Liver (tissue), 9 donors: ENCODE results near the gene ADGRD1. TPM values are rescaled to one million over a fixed set of nuclear protein-coding genes. Genes with fewer than 3 reads are reported as not detected.

ENCODE experiments used
- DNase-seq: peaks from one replicate; pipeline ENCODE4 v3.0.0-alpha.2; 2017; ENCODE audit warnings: low spot score
- H3K27ac ChIP-seq, 2 donors: one replicate each; pipeline ENCODE4 v1.7.0; 2013; ENCODE audit warnings: inconsistent platforms in 2 of 2, low read length in 2 of 2, control low read depth in 1 of 2, low read depth in 1 of 2, mild to moderate bottlenecking in 1 of 2
- H3K27me3 ChIP-seq, 4 donors: one replicate each; pipeline versions ENCODE4 v1.6.1 to v1.7.0; 2013; ENCODE audit warnings: low read length in 3 of 4, inconsistent platforms in 1 of 4, mild to moderate bottlenecking in 1 of 4, moderate library complexity in 1 of 4; ENCODE audit not compliant: control insufficient read depth in 4 of 4, insufficient read depth in 4 of 4
- H3K36me3 ChIP-seq, 4 donors: one replicate each; pipeline versions ENCODE4 v1.6.1 to v1.7.0; 2013; ENCODE audit warnings: low read length in 3 of 4, mild to moderate bottlenecking in 3 of 4, low read depth in 1 of 4, moderate library complexity in 1 of 4; ENCODE audit not compliant: control insufficient read depth in 4 of 4, insufficient read depth in 3 of 4
- H3K4me1 ChIP-seq, 4 donors: one replicate each; pipeline versions ENCODE4 v1.6.1 to v1.7.0; 2013; ENCODE audit warnings: low read length in 3 of 4, mild to moderate bottlenecking in 3 of 4, moderate library complexity in 1 of 4; ENCODE audit not compliant: control insufficient read depth in 4 of 4, insufficient read depth in 4 of 4
- H3K4me3 ChIP-seq, 3 donors: one replicate each; pipeline versions ENCODE4 v1.6.1 to v1.7.0; 2013; ENCODE audit warnings: low read length in 3 of 3, control low read depth in 1 of 3, low read depth in 1 of 3, mild to moderate bottlenecking in 1 of 3
- H3K9ac ChIP-seq, 2 donors: one replicate each; pipeline ENCODE4 v1.7.0; 2013; ENCODE audit warnings: low read length in 2 of 2, mild to moderate bottlenecking in 2 of 2, moderate library complexity in 2 of 2, control low read depth in 1 of 2, low read depth in 1 of 2
- H3K9me3 ChIP-seq, 4 donors: one replicate each; pipeline versions ENCODE4 v1.6.1 to v1.7.0; 2013; ENCODE audit warnings: low read length in 3 of 4; ENCODE audit not compliant: control insufficient read depth in 4 of 4
- CTCF ChIP-seq: fragments of 150-350 bp; IDR thresholded peaks from 2 replicates; pipeline ENCODE4 v1.5.1; 2017; ENCODE audit warnings: improper control_type of control experiment, low read depth, low read length; ENCODE audit not compliant: missing input control
- EGR1 ChIP-seq, 2 donors: IDR thresholded peaks; 2 replicates each; pipeline ENCODE4 v1.6.1; 2016 to 2018; ENCODE audit warnings: antibody characterized with exemption in 2 of 2, low read depth in 2 of 2
- HNF4A ChIP-seq, 2 donors: conservative IDR thresholded peaks; 2 replicates each; pipeline ENCODE4 v1.6.1; 2016; ENCODE audit warnings: antibody characterized with exemption in 2 of 2, mild to moderate bottlenecking in 2 of 2
- JUND ChIP-seq, 2 donors: IDR thresholded peaks; 2 replicates each; pipeline ENCODE4 v1.6.1; 2016; ENCODE audit warnings: antibody characterized with exemption in 2 of 2
- NR2F2 ChIP-seq: IDR thresholded peaks from 2 replicates; pipeline ENCODE4 v1.6.1; 2016; ENCODE audit warnings: antibody characterized with exemption
- RAD21 ChIP-seq, 2 donors: IDR thresholded peaks; 2 replicates each; pipeline ENCODE4 v1.6.1; 2016; ENCODE audit warnings: antibody characterized with exemption in 2 of 2, mild to moderate bottlenecking in 2 of 2
- REST ChIP-seq: IDR thresholded peaks from 2 replicates; pipeline ENCODE4 v1.6.1; 2016; ENCODE audit warnings: antibody characterized with exemption, mild to moderate bottlenecking
- RXRA ChIP-seq, 2 donors: IDR thresholded peaks; 2 replicates each; pipeline ENCODE4 v1.6.1; 2017 to 2018; ENCODE audit warnings: antibody characterized with exemption in 2 of 2, mild to moderate bottlenecking in 1 of 2
- SP1 ChIP-seq: IDR thresholded peaks from 2 replicates; pipeline ENCODE4 v1.6.1; 2018; ENCODE audit warnings: antibody characterized with exemption, mild to moderate bottlenecking
- TAF1 ChIP-seq: conservative IDR thresholded peaks from 2 replicates; pipeline ENCODE4 v1.6.1; 2016; ENCODE audit warnings: antibody characterized with exemption, mild to moderate bottlenecking
- WGBS: extraction: QIAGEN DNeasy Blood & Tissue Kit; methylation state at CpG from one replicate; pipeline ENCODE4 v1.1.7; 2013; 5-methylcytosine and 5-hydroxymethylcytosine counted together
- polyA plus RNA-seq, 2 donors: library from polyadenylated mRNA; stranded (reverse) in 1 of 2; unstranded in 1 of 2; fragments of 200-250 nt in 1 of 2; fragments of >200 nt in 1 of 2; fragmentation: Nextera tagmentation in 1 of 2; extraction: Ambion mirVana in 1 of 2; gene quantifications; one replicate each; pipeline versions ENCODE4 v1.2.1 to v1.2.3, GENCODE V29; 2013 to 2015
- total RNA-seq, 2 donors: library from RNA; depleted of rRNA; stranded (reverse); fragments of >200 nt; gene quantifications; one replicate each; pipeline ENCODE4 v1.2.3, GENCODE V29; 2014
- TF ChIP-seq, protein P1 (sequence below): IDR thresholded peaks from 2 replicates; pipeline ENCODE4 v1.6.1; 2016; ENCODE audit warnings: antibody characterized with exemption
- donor health status: healthy.
- donor health status: healthy.
- donor health status: healthy.
- donor health status: healthy.
- donor health status: healthy.

The ADGRD1 gene
- total and polyA plus RNA-seq, 4 donors, result 2.7 to 7.1 (median 4.6) TPM

GRCh38 chr12:131060011-131060703, 106.5 kb downstream of the ADGRD1 start:
- H3K36me3 ChIP-seq, result no peaks in the 10 kb centered on the region
- H3K9ac ChIP-seq, result no peak overlapping the region
- TF ChIP-seq TAF1 (no peak), SP1 (no peak)
- TF ChIP-seq, protein P1, sequence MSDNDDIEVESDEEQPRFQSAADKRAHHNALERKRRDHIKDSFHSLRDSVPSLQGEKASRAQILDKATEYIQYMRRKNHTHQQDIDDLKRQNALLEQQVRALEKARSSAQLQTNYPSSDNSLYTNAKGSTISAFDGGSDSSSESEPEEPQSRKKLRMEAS, result no peak
- peaks cover 0 to 1% (median 0%) of the 10 kb centered on the region in 4 donors for H3K4me1 ChIP-seq
- no peak for DNase-seq
- no peaks in the 10 kb centered on the region for H3K27me3 ChIP-seq
- no peak overlapping the region for H3K4me3 ChIP-seq
- WGBS, result 93% methylated on average over 16 of the region's 16 CpGs
- no peak overlapping the region for H3K27ac ChIP-seq
- no peaks in the 10 kb centered on the region for H3K9me3 ChIP-seq

GRCh38 chr12:131061041-131061806, 107.5 kb downstream of the ADGRD1 start:
- H3K27me3 ChIP-seq, result no peaks in the 10 kb centered on the region
- peaks cover 0 to 1% (median 0%) of the 10 kb centered on the region in 4 donors for H3K4me1 ChIP-seq
- H3K27ac ChIP-seq, result no peak overlapping the region
- H3K9me3 ChIP-seq, result no peaks in the 10 kb centered on the region
- no peak for TF ChIP-seq RXRA (IDR thresholded peaks at IDR 0.05)
- TF ChIP-seq CTCF, result no peak
- TF ChIP-seq NR2F2, result no peak
- TF ChIP-seq EGR1 (IDR thresholded peaks at IDR 0.05; ENCODE audit: low read depth in 2 of 2), result no peak
- TF ChIP-seq, protein P1, result no peak
- TF ChIP-seq REST, result no peak
- TF ChIP-seq HNF4A (conservative IDR thresholded peaks at IDR 0.05), result no peak
- TF ChIP-seq JUND (IDR thresholded peaks at IDR 0.05), result no peak
- TF ChIP-seq RAD21 (IDR thresholded peaks at IDR 0.05), result no peak
- H3K4me3 ChIP-seq, result no peak overlapping the region
- no peak overlapping the region for H3K9ac ChIP-seq
- no peak for DNase-seq
- H3K36me3 ChIP-seq, result no peaks in the 10 kb centered on the region
- WGBS, result 90% methylated on average over 13 of the region's 13 CpGs
